ENCODE measurements around the gene ARFIP1. TPM values are rescaled to one million over a fixed set of nuclear protein-coding genes. Genes with fewer than 3 reads are reported as not detected.

ARFIP1 gene
- total and polyA plus RNA-seq, 2 of the 8 experiments (the other 6 are each of a cell fraction or from before 2014, with no cell fraction given): 13.5 to 38.0 TPM

- ChIA-PET POLR2A (ENCODE audit: partially characterized antibody) (no interaction called here), CTCF (ENCODE audit: partially characterized antibody) (interaction anchor here (1.5 kb wide), 1 partner anchor 247 kb away, joined by 3 read pairs; no protein-coding TSS in a partner anchor)
- no peak overlapping the region for H3K4ac ChIP-seq (replicated peaks; ENCODE audit: insufficient read length, low read depth, low read length)
- H2BK120ac ChIP-seq (replicated peaks; ENCODE audit: low read depth, low read length): no peak overlapping the region
- H3K23me2 ChIP-seq (ENCODE audit: low read depth, low read length): no peaks in the 10 kb centered on the region
- no peak overlapping the region for H3K9ac ChIP-seq (replicated peaks in 1 of 4; ENCODE audit: extremely low read depth in 1 of 4, low read depth in 3 of 4, low read length in 3 of 4)
- no peak overlapping the region for H2AFZ ChIP-seq (ENCODE audit: low read length)
- FAIRE-seq: no peak
- no peak overlapping the region for H2BK5ac ChIP-seq (ENCODE audit: low read depth, low read length)
- no peaks in the 10 kb centered on the region for H3K36me3 ChIP-seq (ENCODE audit: control insufficient read depth in 2 of 4, insufficient read depth in 4 of 4, low read length in 3 of 4)
- no peak overlapping the region for H3K27ac ChIP-seq (ENCODE audit: low read depth, low read length)
- no peaks in the 10 kb centered on the region for H3K4me1 ChIP-seq (replicated peaks in 1 of 4; ENCODE audit: control insufficient read depth in 3 of 4, insufficient read depth in 4 of 4, low read length in 3 of 4)
- H2BK15ac ChIP-seq (ENCODE audit: low read length): no peak overlapping the region
- H3K56ac ChIP-seq (replicated peaks; ENCODE audit: insufficient read length, low read depth, low read length): no peak overlapping the region
- H2BK12ac ChIP-seq (ENCODE audit: low read depth, low read length): no peak overlapping the region
- no peaks in the 10 kb centered on the region for H3K79me1 ChIP-seq (ENCODE audit: low read depth, low read length)
- H2BK20ac ChIP-seq (ENCODE audit: low read length): no peak overlapping the region
- DNase-seq (ENCODE audit: low read depth in 1 of 2, low spot score in 2 of 2): no peak
- no peaks in the 10 kb centered on the region; a peak in 1 of 7 replicates for H3K27me3 ChIP-seq (replicated peaks in 1 of 4; ENCODE audit: control insufficient read depth in 3 of 4, extremely low read depth in 1 of 4, insufficient read depth in 3 of 4, low read length in 3 of 4)
- 94% methylated on average over 9 of the region's 9 CpGs; no CpG with 5 or more reads in 1 of the 2 experiments for WGBS, 2 experiments (ENCODE audit: extremely low coverage in 1 of 2, insufficient coverage in 1 of 2, insufficient read length in 1 of 2, insufficient replicate concordance in 2 of 2, low coverage in 1 of 2, low lambda C conversion rate in 2 of 2, missing lambda C conversion rate in 1 of 2)
- no peaks in the 10 kb centered on the region for H3K79me2 ChIP-seq (ENCODE audit: control insufficient read depth in 1 of 2, insufficient read depth in 2 of 2, low read length in 2 of 2)
- no peak overlapping the region for H4K5ac ChIP-seq (ENCODE audit: insufficient read length, low read depth, low read length)
- no peak overlapping the region for H3K4me2 ChIP-seq (ENCODE audit: insufficient read depth in 1 of 2, low read depth in 2 of 2, low read length in 2 of 2)
- no peak overlapping the region for H3K14ac ChIP-seq (ENCODE audit: insufficient read length)
- H4K8ac ChIP-seq (ENCODE audit: extremely low read depth, insufficient read depth, low read length): no peak overlapping the region
- H3K23ac ChIP-seq (ENCODE audit: insufficient read length): no peak overlapping the region
- H4K91ac ChIP-seq (replicated peaks; ENCODE audit: insufficient read length, low read length): no peak overlapping the region
- no peak overlapping the region for H3K4me3 ChIP-seq (ENCODE audit: extremely low read depth in 1 of 4, insufficient read depth in 2 of 4, low read depth in 3 of 4, low read length in 4 of 4)
- H3K9me3 ChIP-seq (ENCODE audit: insufficient read depth in 2 of 2, low read depth in 1 of 2, low read length in 1 of 2): peaks cover 0 to 3% of the 10 kb centered on the region in 2 experiments; a peak in 1 of 4 replicates
- H3K18ac ChIP-seq (ENCODE audit: extremely low read depth, low read length): no peak overlapping the region; the same call in 1 of the 2 replicates
- no peaks in the 10 kb centered on the region for H4K20me1 ChIP-seq (replicated peaks in 1 of 2; ENCODE audit: control insufficient read depth in 1 of 2, insufficient read depth in 2 of 2, low read length in 2 of 2)
- H2AK5ac ChIP-seq (ENCODE audit: low read depth, low read length): no peak overlapping the region
- TF ChIP-seq CHD1 (IDR thresholded peaks at IDR 0.05; ENCODE audit: low read depth, low read length) (no peak), GTF2F1 (IDR thresholded peaks at IDR 0.05; ENCODE audit: borderline replicate concordance, low read depth, low read length) (no peak), SIX5 (IDR thresholded peaks at IDR 0.05; ENCODE audit: low read depth, low read length) (no peak), JUND (IDR thresholded peaks at IDR 0.05; ENCODE audit: low read length) (no peak)
Observed at GRCh38 chr4:152748619-152749018, 31.1 kb upstream of the ARFIP1 start.
